HFFc6 (cell line): ENCODE measurements around the gene MTHFSD. TPM values are rescaled to one million over a fixed set of nuclear protein-coding genes. Genes with fewer than 3 reads are reported as not detected.

Experiments
- DNase-seq: peaks from one replicate; pipeline ENCODE4 v3.0.0-alpha.2; 2018
- H3K27ac Mint-ChIP-seq: 2 replicates; pipeline ENCODE4 v1.8.0; 2020; ENCODE audit warnings: mild to moderate bottlenecking, mixed read lengths
- H3K27me3 Mint-ChIP-seq: 2 replicates; pipeline ENCODE4 v1.8.0; 2021; ENCODE audit warnings: mild to moderate bottlenecking, moderate library complexity, mixed read lengths; ENCODE audit not compliant: insufficient read depth
- H3K36me3 Mint-ChIP-seq: 2 replicates; pipeline ENCODE4 v1.8.0; 2021; ENCODE audit warnings: low read depth, mixed read lengths
- H3K4me1 Mint-ChIP-seq: 2 replicates; pipeline ENCODE4 v1.8.0; 2020; ENCODE audit warnings: low read depth, mixed read lengths
- H3K4me3 Mint-ChIP-seq: 2 replicates; pipeline ENCODE4 v1.8.0; 2020; ENCODE audit warnings: mild to moderate bottlenecking, moderate library complexity, mixed read lengths
- H3K9me3 Mint-ChIP-seq: 2 replicates; pipeline ENCODE4 v1.8.0; 2020; ENCODE audit warnings: mild to moderate bottlenecking, mixed read lengths
- CTCF ChIP-seq: fragments of 200-600 bp; sonication (generic); IDR thresholded peaks from 2 replicates; pipeline ENCODE4 v1.5.0; 2021; ENCODE audit warnings: antibody characterized with exemption, mild to moderate bottlenecking
- total RNA-seq, 6 experiments: library from RNA; stranded (reverse); fragmentation: NEBNext Ultra II Directional; extraction: Animal tissue kit (Norgen Biotek cat#: 25700); gene quantifications; 2 replicates in 1 of 6; 3 replicates in 5 of 6; pipeline ENCODE4 v1.2.3, GENCODE V29; 2021

Gene MTHFSD
- total RNA-seq, 6 experiments from 2014 or later, result 16.8 to 18.6 (median 17.0) TPM

DNA sequence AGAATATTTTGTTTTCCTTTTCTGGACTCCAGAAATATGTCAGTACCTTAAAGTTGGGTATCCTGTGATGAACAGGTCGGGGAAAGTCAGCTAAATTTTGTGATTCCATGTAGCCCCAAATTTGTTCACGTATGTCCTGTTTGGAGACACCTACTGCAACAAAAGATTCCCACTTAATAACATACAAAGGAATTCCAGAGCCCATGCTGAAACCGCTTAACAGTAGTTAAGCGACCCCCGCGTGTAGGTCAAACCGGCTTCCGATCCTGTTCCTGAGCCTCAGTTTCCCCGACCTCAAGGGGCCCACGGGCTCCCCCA is 477 bp downstream of the MTHFSD start:
- Mint-ChIP-seq H3K4me3 (peak overlapping the region; percentile 91), H3K27me3 (peaks cover 9% of the 10 kb centered on the region)
- no peak; the same call in 1 of the 2 replicates for TF ChIP-seq CTCF

DNA sequence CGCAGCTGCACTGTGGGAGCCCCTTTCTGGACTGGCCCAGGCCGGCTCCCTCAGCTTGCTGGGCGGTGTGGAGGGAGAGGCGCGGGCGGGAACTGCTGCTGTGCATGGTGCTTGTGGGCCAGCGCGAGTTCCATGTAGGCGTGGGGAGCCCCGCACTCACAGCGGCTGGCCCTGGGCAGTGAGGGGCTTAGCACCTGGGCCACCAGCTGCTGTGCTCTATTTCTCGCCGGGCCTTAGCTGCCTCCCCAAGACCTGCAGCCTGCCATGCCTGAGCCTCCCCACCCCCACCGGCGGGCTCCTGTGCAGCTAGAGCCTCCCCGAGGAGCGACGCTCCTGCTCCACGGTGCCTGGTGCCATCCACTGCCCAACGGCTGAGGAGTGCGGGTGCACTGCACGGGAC is 1.7 kb downstream of the MTHFSD start:
- Mint-ChIP-seq H3K27me3 (peaks cover 5% of the 10 kb centered on the region; the same call in 1 of the 2 replicates), H3K36me3 (peaks cover 13% of the 10 kb centered on the region), H3K4me1 (peaks cover 26% of the 10 kb centered on the region), H3K4me3 (no peak overlapping the region; the same call in 1 of the 2 replicates), H3K27ac (no peak overlapping the region), H3K9me3 (peaks cover 6% of the 10 kb centered on the region; the same call in 1 of the 2 replicates)
- no peak for TF ChIP-seq CTCF
- DNase-seq, result no peak

More for the DNA sequence above, 477 bp downstream of the MTHFSD start:
- peaks cover 6% of the 10 kb centered on the region; the same call in 1 of the 2 replicates for H3K9me3 Mint-ChIP-seq
- peaks cover 13% of the 10 kb centered on the region for H3K36me3 Mint-ChIP-seq
- H3K4me1 Mint-ChIP-seq, result peaks cover 32% of the 10 kb centered on the region
- no peak for DNase-seq
- H3K27ac Mint-ChIP-seq, result peak overlapping the region; percentile 93

- H3K36me3 Mint-ChIP-seq, result peaks cover 24% of the 10 kb centered on the region
- H3K27me3 Mint-ChIP-seq, result no peaks in the 10 kb centered on the region
- no peak overlapping the region for H3K4me3 Mint-ChIP-seq
- no peak overlapping the region for H3K27ac Mint-ChIP-seq
- H3K4me1 Mint-ChIP-seq, result peaks cover 10% of the 10 kb centered on the region
- DNase-seq, result no peak
- peaks cover 6% of the 10 kb centered on the region; the same call in 1 of the 2 replicates for H3K9me3 Mint-ChIP-seq
- TF ChIP-seq CTCF, result no peak
Measured at GRCh38 chr16:86550281-86550680, 4.8 kb downstream of the MTHFSD start.

DNA sequence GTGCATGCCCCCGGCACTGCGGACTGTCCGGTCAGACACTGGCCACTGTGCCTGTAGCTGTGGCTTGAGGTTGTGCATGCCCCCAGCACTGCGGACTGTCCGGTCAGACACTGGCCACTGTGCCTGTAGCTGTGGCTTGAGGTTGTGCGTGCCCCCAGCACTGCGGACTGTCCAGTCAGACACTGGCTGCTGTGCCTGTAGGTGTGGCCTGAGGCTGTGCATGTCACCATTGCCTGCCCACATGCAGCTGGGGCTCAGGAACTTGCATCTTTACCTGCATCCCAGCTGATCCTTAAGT is 5.2 kb downstream of the MTHFSD start:
- H3K4me1 Mint-ChIP-seq, result peaks cover 9% of the 10 kb centered on the region
- H3K27ac Mint-ChIP-seq, result no peak overlapping the region
- no peaks in the 10 kb centered on the region for H3K27me3 Mint-ChIP-seq
- H3K4me3 Mint-ChIP-seq, result no peak overlapping the region
- DNase-seq, result no peak
- H3K36me3 Mint-ChIP-seq, result peaks cover 27% of the 10 kb centered on the region
- no peak for TF ChIP-seq CTCF
- peaks cover 6% of the 10 kb centered on the region; the same call in 1 of the 2 replicates for H3K9me3 Mint-ChIP-seq

DNA sequence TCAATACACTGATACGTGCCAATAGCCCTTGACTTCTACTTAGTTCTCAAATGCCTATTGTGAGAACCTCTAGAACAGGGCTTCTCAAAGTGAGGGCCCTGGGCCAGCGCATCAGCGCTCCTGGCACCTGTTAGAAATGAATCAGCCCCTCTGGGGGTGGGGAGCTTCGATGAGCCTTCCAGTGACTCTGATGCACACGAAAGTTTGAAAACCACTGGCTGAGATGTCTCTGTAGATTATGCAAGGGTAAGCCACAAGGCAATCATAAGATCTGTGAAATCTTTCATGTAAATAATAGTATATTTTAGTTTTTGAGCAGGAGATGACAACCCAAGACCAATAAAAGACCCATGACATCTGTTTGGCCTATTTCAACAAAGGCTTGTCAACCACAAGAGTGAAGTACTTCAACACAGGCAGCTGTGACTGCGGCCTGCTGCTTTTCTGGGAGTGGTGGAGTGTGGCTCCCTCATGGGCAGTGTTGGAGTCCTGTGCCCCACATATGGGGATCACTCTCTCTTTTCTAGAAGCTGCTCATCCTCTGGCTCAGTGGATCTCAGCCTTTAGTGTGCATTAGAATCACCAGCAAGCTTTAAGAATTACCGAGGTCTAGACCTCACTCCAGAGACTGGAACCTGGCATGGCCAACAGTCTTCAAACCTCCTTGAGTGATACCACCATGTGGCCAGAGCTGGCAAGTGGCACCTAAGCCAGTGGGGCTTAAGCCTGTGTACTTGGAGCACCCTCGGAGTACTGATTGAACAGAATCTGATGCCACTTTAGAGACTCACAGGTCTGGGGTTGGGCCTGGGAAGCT is 5.8 kb downstream of the MTHFSD start:
- peaks cover 6% of the 10 kb centered on the region; the same call in 1 of the 2 replicates for H3K9me3 Mint-ChIP-seq
- peaks cover 7% of the 10 kb centered on the region for H3K4me1 Mint-ChIP-seq
- H3K27me3 Mint-ChIP-seq, result no peaks in the 10 kb centered on the region
- no peak overlapping the region for H3K27ac Mint-ChIP-seq
- H3K4me3 Mint-ChIP-seq, result no peak overlapping the region
- peaks cover 27% of the 10 kb centered on the region for H3K36me3 Mint-ChIP-seq
- DNase-seq, result no peak
- TF ChIP-seq CTCF, result no peak; the same call in 1 of the 2 replicates
